K562 (cell line): ENCODE measurements around the gene UBE2M. TPM values are rescaled to one million over a fixed set of nuclear protein-coding genes. Genes with fewer than 3 reads are reported as not detected.
A peak's percentile ranks its signal among the peaks of the same experiment; 100 is the strongest.

ENCODE experiments used
- BCL6 ChIP-seq: fragments of 250-450 bp; sonication (Bioruptor Pico); IDR thresholded peaks from 2 replicates; pipeline ENCODE4 v1.4.0; 2020
- CREB1 ChIP-seq, 2 experiments: sonication (generic) in 1 of 2; formaldehyde crosslinking in 1 of 2; IDR thresholded peaks; 2 replicates each; pipeline versions ENCODE4 v1.6.1 to v1.8.0; 2012 to 2022; ENCODE audit warnings: inconsistent platforms in 1 of 2, mild to moderate bottlenecking in 1 of 2, missing genetic modification reagents in 1 of 2, moderate library complexity in 1 of 2
- GTF2E2 ChIP-seq: fragments of 200-800 bp; sonication (Bioruptor generic); IDR thresholded peaks from 2 replicates; pipeline ENCODE4 v1.6.1; 2016; ENCODE audit warnings: missing genetic modification characterization, missing compliant biosample characterization
- JUND ChIP-seq, 2 experiments: IDR thresholded peaks; 2 replicates in 1 of 2; 3 replicates in 1 of 2; pipeline ENCODE4 v1.6.1; 2011; ENCODE audit warnings: borderline replicate concordance in 2 of 2, low read depth in 2 of 2, low read length in 2 of 2, improper control_type of control experiment in 1 of 2, missing biosample characterization in 1 of 2, missing genetic modification characterization in 1 of 2, missing genetic modification reagents in 1 of 2
- MEIS2 ChIP-seq: fragments of 450-650 bp; IDR thresholded peaks from 2 replicates; pipeline ENCODE4 v1.6.1; 2014; ENCODE audit warnings: mild to moderate bottlenecking; ENCODE audit not compliant: partially characterized antibody
- RREB1 ChIP-seq: fragments of 250-450 bp; sonication (Bioruptor Pico); IDR thresholded peaks from 2 replicates; pipeline ENCODE4 v1.4.0; 2020
- SAFB2 ChIP-seq: fragments of 200-400 bp; formaldehyde crosslinking; IDR thresholded peaks from 2 replicates; pipeline ENCODE4 v1.6.1; 2018; ENCODE audit warnings: borderline replicate concordance, low read length, low read depth, moderate library complexity; ENCODE audit not compliant: severe bottlenecking
- THAP7 ChIP-seq: fragments of 250-450 bp; sonication (Bioruptor Pico); IDR thresholded peaks from 2 replicates; pipeline ENCODE4 v1.5.0; 2021
- TOE1 ChIP-seq, 2 experiments: fragments of 450-650 bp in 1 of 2; sonication (generic) in 1 of 2; formaldehyde crosslinking in 1 of 2; IDR thresholded peaks; 2 replicates each; pipeline versions ENCODE4 v1.7.1 to v1.8.0; 2016 to 2022; ENCODE audit warnings: borderline replicate concordance in 2 of 2, mild to moderate bottlenecking in 2 of 2, antibody characterized with exemption in 1 of 2, inconsistent platforms in 1 of 2, low read depth in 1 of 2, missing genetic modification reagents in 1 of 2, moderate library complexity in 1 of 2
- ZBTB1 ChIP-seq: sonication (generic); formaldehyde crosslinking; IDR thresholded peaks from 2 replicates; pipeline ENCODE4 v1.8.1; 2023; ENCODE audit warnings: missing genetic modification reagents, low read depth, mild to moderate bottlenecking, borderline replicate concordance
- ZNF318 ChIP-seq, 2 experiments: fragments of 450-650 bp; IDR thresholded peaks; 2 replicates each; pipeline ENCODE4 v1.6.1; 2016; ENCODE audit warnings: mild to moderate bottlenecking in 2 of 2, borderline replicate concordance in 1 of 2, low read depth in 1 of 2, moderate library complexity in 1 of 2
- polyA plus RNA-seq, 8 experiments: library from polyadenylated mRNA; depleted of rRNA in 4 of 8; stranded (reverse) in 5 of 8; unstranded in 3 of 8; fragments of >200 nt; fragmentation: Nextera tagmentation in 2 of 8; fragmentation: Illumina TruSeq in 1 of 8; extraction: Ambion mirVana in 2 of 8; extraction: Trizol in 1 of 8; gene quantifications; 2 replicates each; pipeline versions ENCODE4 v1.2.1 to v1.2.3, GENCODE V29; 2011 to 2014; ENCODE audit warnings: inconsistent platforms in 1 of 8, missing spikeins in 1 of 8
- total RNA-seq, 7 experiments: library from RNA; depleted of rRNA in 6 of 7; stranded (reverse); fragments of >200 nt in 6 of 7; fragmentation: Illumina TruSeq in 2 of 7; extraction: Trizol in 2 of 7; gene quantifications; 2 replicates each; pipeline versions ENCODE4 v1.2.1 to v1.2.3, GENCODE V29; 2011 to 2021; ENCODE audit warnings: low replicate concordance in 1 of 7

The UBE2M gene
- total and polyA plus RNA-seq, 9 of the 15 experiments (the other 6 are each of a cell fraction or from before 2014, with no cell fraction given), result 0.92 to 163 (median 85.7) TPM

- TF ChIP-seq TOE1 (IDR thresholded peaks at IDR 0.05; ENCODE audit: borderline replicate concordance) (peak; percentile 80; the same call in 1 of the 2 replicates), TOE1 (CRISPR knock-in tag; IDR thresholded peaks at IDR 0.05; ENCODE audit: borderline replicate concordance, low read depth) (no peak), CREB1 (IDR thresholded peaks at IDR 0.05) (no peak), CREB1 (CRISPR knock-in tag; IDR thresholded peaks at IDR 0.05) (peak; percentile 37; the same call in 1 of the 2 replicates), JUND (IDR thresholded peaks at IDR 0.05; ENCODE audit: borderline replicate concordance, low read depth, low read length) (peak; percentile 46; the same call in 1 of the 2 replicates), JUND (tag; IDR thresholded peaks at IDR 0.05; ENCODE audit: borderline replicate concordance, low read depth, low read length) (no peak), ZNF318 (IDR thresholded peaks at IDR 0.05; ENCODE audit: borderline replicate concordance in 1 of 2, low read depth in 1 of 2) (no peak), THAP7 (no peak), GTF2E2 (tag) (0 out of 2 replicates have a peak, but pooled peaks have one; percentile 35), SAFB2 (no peak), MEIS2 (no peak), RREB1 (peak; percentile 96), ZBTB1 (CRISPR knock-in tag) (no peak), BCL6 (no peak)
These were observed 48.7 kb downstream of the UBE2M start (continued) for GRCh38 chr19:58509731-58510083.
